IMR-90 (cell line): ENCODE results near the gene KDM2A.

ENCODE experiments used
- BHLHE40 ChIP-seq: fragments of 150-350 bp; IDR thresholded peaks from 2 replicates; pipeline ENCODE4 v1.6.1; 2016; ENCODE audit warnings: mild to moderate bottlenecking, low read depth, low read length
- MAZ ChIP-seq: IDR thresholded peaks from 2 replicates; pipeline ENCODE4 v1.6.1; 2012; ENCODE audit warnings: low read depth, mild to moderate bottlenecking, low read length, improper control_type of control experiment, moderate library complexity, borderline replicate concordance
- POLR2A ChIP-seq: IDR thresholded peaks from 2 replicates; pipeline ENCODE4 v1.6.1; 2012; ENCODE audit warnings: mild to moderate bottlenecking, low read depth, low read length
- RAD21 ChIP-seq: IDR thresholded peaks from 2 replicates; pipeline ENCODE4 v1.6.1; 2012; ENCODE audit warnings: low read length, improper control_type of control experiment
- SMC3 ChIP-seq: fragments of 150-350 bp; IDR thresholded peaks from 2 replicates; pipeline ENCODE4 v1.6.1; 2016; ENCODE audit warnings: low read depth, mild to moderate bottlenecking, antibody characterized with exemption, low read length, moderate library complexity
- TF ChIP-seq, protein P1 (sequence below): conservative IDR thresholded peaks from 2 replicates; pipeline ENCODE4 v1.5.1; 2012; ENCODE audit warnings: mild to moderate bottlenecking, low read depth, low read length, improper control_type of control experiment
- TF ChIP-seq, protein P2 (sequence below): fragments of 150-350 bp; IDR thresholded peaks from 2 replicates; pipeline ENCODE4 v1.6.1; 2017; ENCODE audit warnings: mild to moderate bottlenecking, antibody characterized with exemption, low read length, low read depth
- TF ChIP-seq, protein P3 (sequence below): fragments of 150-350 bp; IDR thresholded peaks from 2 replicates; pipeline ENCODE4 v1.6.1; 2016; ENCODE audit warnings: low read depth, mild to moderate bottlenecking, low read length, moderate library complexity, borderline replicate concordance

- TF ChIP-seq, protein P1, sequence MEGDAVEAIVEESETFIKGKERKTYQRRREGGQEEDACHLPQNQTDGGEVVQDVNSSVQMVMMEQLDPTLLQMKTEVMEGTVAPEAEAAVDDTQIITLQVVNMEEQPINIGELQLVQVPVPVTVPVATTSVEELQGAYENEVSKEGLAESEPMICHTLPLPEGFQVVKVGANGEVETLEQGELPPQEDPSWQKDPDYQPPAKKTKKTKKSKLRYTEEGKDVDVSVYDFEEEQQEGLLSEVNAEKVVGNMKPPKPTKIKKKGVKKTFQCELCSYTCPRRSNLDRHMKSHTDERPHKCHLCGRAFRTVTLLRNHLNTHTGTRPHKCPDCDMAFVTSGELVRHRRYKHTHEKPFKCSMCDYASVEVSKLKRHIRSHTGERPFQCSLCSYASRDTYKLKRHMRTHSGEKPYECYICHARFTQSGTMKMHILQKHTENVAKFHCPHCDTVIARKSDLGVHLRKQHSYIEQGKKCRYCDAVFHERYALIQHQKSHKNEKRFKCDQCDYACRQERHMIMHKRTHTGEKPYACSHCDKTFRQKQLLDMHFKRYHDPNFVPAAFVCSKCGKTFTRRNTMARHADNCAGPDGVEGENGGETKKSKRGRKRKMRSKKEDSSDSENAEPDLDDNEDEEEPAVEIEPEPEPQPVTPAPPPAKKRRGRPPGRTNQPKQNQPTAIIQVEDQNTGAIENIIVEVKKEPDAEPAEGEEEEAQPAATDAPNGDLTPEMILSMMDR, result no peak
- TF ChIP-seq POLR2A (peak; percentile 33; the same call in 1 of the 2 replicates), BHLHE40 (no peak), RAD21 (no peak), SMC3 (no peak), MAZ (0 out of 2 replicates have a peak, but pooled peaks have one; percentile 12)
- TF ChIP-seq, protein P2, sequence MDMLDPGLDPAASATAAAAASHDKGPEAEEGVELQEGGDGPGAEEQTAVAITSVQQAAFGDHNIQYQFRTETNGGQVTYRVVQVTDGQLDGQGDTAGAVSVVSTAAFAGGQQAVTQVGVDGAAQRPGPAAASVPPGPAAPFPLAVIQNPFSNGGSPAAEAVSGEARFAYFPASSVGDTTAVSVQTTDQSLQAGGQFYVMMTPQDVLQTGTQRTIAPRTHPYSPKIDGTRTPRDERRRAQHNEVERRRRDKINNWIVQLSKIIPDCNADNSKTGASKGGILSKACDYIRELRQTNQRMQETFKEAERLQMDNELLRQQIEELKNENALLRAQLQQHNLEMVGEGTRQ, result no peak
- TF ChIP-seq, protein P3, sequence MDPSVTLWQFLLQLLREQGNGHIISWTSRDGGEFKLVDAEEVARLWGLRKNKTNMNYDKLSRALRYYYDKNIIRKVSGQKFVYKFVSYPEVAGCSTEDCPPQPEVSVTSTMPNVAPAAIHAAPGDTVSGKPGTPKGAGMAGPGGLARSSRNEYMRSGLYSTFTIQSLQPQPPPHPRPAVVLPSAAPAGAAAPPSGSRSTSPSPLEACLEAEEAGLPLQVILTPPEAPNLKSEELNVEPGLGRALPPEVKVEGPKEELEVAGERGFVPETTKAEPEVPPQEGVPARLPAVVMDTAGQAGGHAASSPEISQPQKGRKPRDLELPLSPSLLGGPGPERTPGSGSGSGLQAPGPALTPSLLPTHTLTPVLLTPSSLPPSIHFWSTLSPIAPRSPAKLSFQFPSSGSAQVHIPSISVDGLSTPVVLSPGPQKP, result no peak
Observed at GRCh38 chr11:67118181-67118766, 789 bp upstream of the KDM2A start.
